Astrocyte (in vitro differentiated cells and primary cell): Measurements from ENCODE around the gene KIRREL3. TPM values are rescaled to one million over a fixed set of nuclear protein-coding genes. Genes with fewer than 3 reads are reported as not detected.
"Not testable (repeated sequence)": the region's sequence is repeated elsewhere in the genome, so short reads cannot be mapped to it uniquely, and the experiment has no call there.

ENCODE experiments used
- DNase-seq: peaks from one replicate; pipeline ENCODE4 v3.0.0-alpha.2; 2010; ENCODE audit warnings: low read depth
- FAIRE-seq: peaks from 2 replicates; lab custom pipeline; 2011; peaks lifted over from hg19 to GRCh38; lab: Jason Lieb, UNC
- H2AFZ ChIP-seq: 2 replicates; pipeline ENCODE4 v1.6.0; 2012; ENCODE audit warnings: low read depth, low read length, inconsistent platforms
- H3K27ac ChIP-seq: 2 replicates; pipeline ENCODE4 v1.5.1; 2011; ENCODE audit warnings: low read depth, low read length, inconsistent platforms
- H3K27me3 ChIP-seq: 2 replicates; pipeline ENCODE4 v1.6.0; 2011; ENCODE audit warnings: low read length, inconsistent platforms; ENCODE audit not compliant: insufficient read depth
- H3K36me3 ChIP-seq: 2 replicates; pipeline ENCODE4 v1.5.1; 2011; ENCODE audit warnings: low read length, inconsistent platforms; ENCODE audit not compliant: insufficient read depth
- H3K4me1 ChIP-seq: 2 replicates; pipeline ENCODE4 v1.5.1; 2011; ENCODE audit warnings: low read length, inconsistent platforms; ENCODE audit not compliant: insufficient read depth
- H3K4me2 ChIP-seq: 2 replicates; pipeline ENCODE4 v1.6.0; 2012; ENCODE audit warnings: low read length, inconsistent platforms
- H3K4me3 ChIP-seq: 2 replicates; pipeline ENCODE4 v1.5.1; 2011; ENCODE audit warnings: low read depth, mild to moderate bottlenecking, low read length, inconsistent platforms; ENCODE audit not compliant: insufficient read depth
- H3K79me2 ChIP-seq: 2 replicates; pipeline ENCODE4 v1.6.0; 2012; ENCODE audit warnings: mild to moderate bottlenecking, low read length, inconsistent platforms; ENCODE audit not compliant: insufficient read depth
- H3K9ac ChIP-seq: 2 replicates; pipeline ENCODE4 v1.6.0; 2012; ENCODE audit warnings: mild to moderate bottlenecking, low read length, inconsistent platforms
- H3K9me3 ChIP-seq: 2 replicates; pipeline ENCODE4 v1.5.1; 2012; ENCODE audit warnings: low read depth, mild to moderate bottlenecking, low read length, inconsistent platforms; ENCODE audit not compliant: insufficient read depth
- H4K20me1 ChIP-seq: 2 replicates; pipeline ENCODE4 v1.6.0; 2012; ENCODE audit warnings: low read length, inconsistent platforms; ENCODE audit not compliant: insufficient read depth
- H3K27ac Mint-ChIP-seq: one replicate; pipeline ENCODE4 v1.8.0; 2021; ENCODE audit warnings: mild to moderate bottlenecking, mixed read lengths; ENCODE audit not compliant: unreplicated experiment
- H3K27me3 Mint-ChIP-seq: one replicate; pipeline ENCODE4 v1.8.0; 2021; ENCODE audit warnings: low read depth, mixed read lengths; ENCODE audit not compliant: unreplicated experiment
- H3K36me3 Mint-ChIP-seq: one replicate; pipeline ENCODE4 v1.8.0; 2021; ENCODE audit warnings: low read depth, mixed read lengths; ENCODE audit not compliant: unreplicated experiment
- H3K4me1 Mint-ChIP-seq: one replicate; pipeline ENCODE4 v1.8.0; 2021; ENCODE audit warnings: low read depth, mixed read lengths; ENCODE audit not compliant: unreplicated experiment
- H3K4me3 Mint-ChIP-seq: one replicate; pipeline ENCODE4 v1.8.0; 2021; ENCODE audit warnings: mild to moderate bottlenecking, moderate library complexity, mixed read lengths; ENCODE audit not compliant: unreplicated experiment
- H3K9me3 Mint-ChIP-seq: one replicate; pipeline ENCODE4 v1.8.0; 2021; ENCODE audit warnings: mild to moderate bottlenecking, mixed read lengths; ENCODE audit not compliant: unreplicated experiment
- CTCF ChIP-seq: IDR thresholded peaks from 2 replicates; pipeline ENCODE4 v1.5.1; 2011; ENCODE audit warnings: low read depth, mild to moderate bottlenecking, inconsistent platforms, low read length, moderate library complexity; ENCODE audit not compliant: insufficient read depth
- EZH2 ChIP-seq: IDR thresholded peaks from 2 replicates; pipeline ENCODE4 v1.6.1; 2012; ENCODE audit warnings: mild to moderate bottlenecking, low read length, inconsistent platforms; ENCODE audit not compliant: insufficient read depth
- total RNA-seq: library from RNA; stranded (reverse); gene quantifications from 2 replicates; pipeline ENCODE4 v1.2.1, GENCODE V29; 2021

Gene KIRREL3
- total RNA-seq, 1 donor from 2014 or later, result 0.91 TPM

- H3K27ac Mint-ChIP-seq, result no peak overlapping the region
- H3K27me3 Mint-ChIP-seq, result no peaks in the 10 kb centered on the region
- Histone ChIP-seq H3K4me1 (no peaks in the 10 kb centered on the region), H3K4me3 (no peak overlapping the region), H3K79me2 (no peaks in the 10 kb centered on the region), H3K4me2 (no peak overlapping the region), H3K27me3 (no peaks in the 10 kb centered on the region), H3K36me3 (no peaks in the 10 kb centered on the region), H3K9ac (no peak overlapping the region), H4K20me1 (peaks cover 28% of the 10 kb centered on the region), H3K27ac (no peak overlapping the region), H2AFZ (no peak overlapping the region), H3K9me3 (no peaks in the 10 kb centered on the region)
- H3K4me3 Mint-ChIP-seq, result no peak overlapping the region
- no peaks in the 10 kb centered on the region for H3K36me3 Mint-ChIP-seq
- H3K4me1 Mint-ChIP-seq, result no peaks in the 10 kb centered on the region
- TF ChIP-seq EZH2 (no peak), CTCF (no peak)
- DNase-seq, result no peak
- H3K9me3 Mint-ChIP-seq, result no peaks in the 10 kb centered on the region
- FAIRE-seq, result no peak
Measured at GRCh38 chr11:126383339-126384335, 616.9 kb downstream of the KIRREL3 start.

- not testable (repeated sequence) for H3K4me3 Mint-ChIP-seq, H3K27me3 ChIP-seq, H3K4me1 Mint-ChIP-seq, H3K27me3 Mint-ChIP-seq, H3K9me3 Mint-ChIP-seq, H3K27ac Mint-ChIP-seq, H2AFZ ChIP-seq, FAIRE-seq, H3K4me1 ChIP-seq, H3K9ac ChIP-seq, H3K9me3 ChIP-seq, H3K4me3 ChIP-seq, H3K27ac ChIP-seq, DNase-seq, H3K4me2 ChIP-seq, H3K36me3 Mint-ChIP-seq, H3K36me3 ChIP-seq, H3K79me2 ChIP-seq
- peaks cover 29% of the 10 kb centered on the region for H4K20me1 ChIP-seq
Measured at GRCh38 chr11:126382641-126383040, 617.9 kb downstream of the KIRREL3 start.

- peaks cover 25% of the 10 kb centered on the region for H4K20me1 ChIP-seq
Measured at GRCh38 chr11:126381960-126382359, 618.6 kb downstream of the KIRREL3 start.

More at GRCh38 chr11:126381960-126382359, 618.6 kb downstream of the KIRREL3 start:
- H3K4me1 Mint-ChIP-seq, H3K4me2 ChIP-seq, H3K36me3 ChIP-seq, DNase-seq, FAIRE-seq, H3K27ac Mint-ChIP-seq, H3K4me1 ChIP-seq, H3K27ac ChIP-seq, H3K9ac ChIP-seq, H3K9me3 Mint-ChIP-seq, H3K9me3 ChIP-seq, H3K4me3 Mint-ChIP-seq, H3K36me3 Mint-ChIP-seq, H3K4me3 ChIP-seq, H3K79me2 ChIP-seq, H3K27me3 ChIP-seq, H2AFZ ChIP-seq, H3K27me3 Mint-ChIP-seq: not testable (repeated sequence)
